LNCaP clone FGC (cell line): Measurements from ENCODE around the gene ZNF324B.

Source experiments
- DNase-seq: peaks from one replicate; pipeline ENCODE4 v3.0.0-alpha.2; 2011; ENCODE audit warnings: low read depth
- H3K4me3 ChIP-seq: 2 replicates; pipeline ENCODE4 v1.5.1; 2011; ENCODE audit warnings: mild to moderate bottlenecking, low read depth, low read length, control low read depth
- CTCF ChIP-seq: IDR thresholded peaks from 2 replicates; pipeline ENCODE4 v1.5.1; 2012; ENCODE audit warnings: mild to moderate bottlenecking; ENCODE audit not compliant: control insufficient read depth, insufficient read depth; ENCODE audit errors: extremely low read depth

Gene ZNF324B

GRCh38 chr19:58477130-58477529 is 25.7 kb downstream of the ZNF324B start:
- DNase-seq: no peak
- TF ChIP-seq CTCF: no peak
- H3K4me3 ChIP-seq: peak overlapping the region; percentile 89

GRCh38 chr19:58477871-58478270 is 26.4 kb downstream of the ZNF324B start:
- no peak for DNase-seq
- H3K4me3 ChIP-seq: no peak overlapping the region
- TF ChIP-seq CTCF: no peak

GRCh38 chr19:58479303-58479702 is 27.9 kb downstream of the ZNF324B start:
- DNase-seq: no peak
- no peak for TF ChIP-seq CTCF
- no peak overlapping the region for H3K4me3 ChIP-seq

- no peak for DNase-seq
- TF ChIP-seq CTCF: no peak
- no peak overlapping the region for H3K4me3 ChIP-seq
Measured at GRCh38 chr19:58479736-58480480, 28.5 kb downstream of the ZNF324B start.

GRCh38 chr19:58480481-58480830 is 29.0 kb downstream of the ZNF324B start:
- no peak overlapping the region for H3K4me3 ChIP-seq
- DNase-seq: no peak
- TF ChIP-seq CTCF: no peak

- no peak for DNase-seq
- TF ChIP-seq CTCF: no peak
Measured at GRCh38 chr19:58480831-58481230, 29.4 kb downstream of the ZNF324B start.

GRCh38 chr19:58482372-58482771 is 30.9 kb downstream of the ZNF324B start:
- no peak for TF ChIP-seq CTCF
- DNase-seq: no peak
- no peak overlapping the region for H3K4me3 ChIP-seq

More at GRCh38 chr19:58480831-58481230, 29.4 kb downstream of the ZNF324B start:
- H3K4me3 ChIP-seq: no peak overlapping the region
